GM21526 (cell line): ENCODE data around the gene MTMR12.
A peak's percentile ranks its signal among the peaks of the same experiment; 100 is the strongest.

Experiments
- ATAC-seq: cut with Tn5 transposase; IDR thresholded peaks from one replicate; pipeline ENCODE4 v1.9.1; 2021; ENCODE audit warnings: moderate library complexity; ENCODE audit not compliant: unreplicated experiment, low FRiP score

The MTMR12 gene

GRCh38 chr5:32277798-32278197 lies 34.9 kb downstream of the MTMR12 start:
- no peak for ATAC-seq

GRCh38 chr5:32276173-32276853 lies 36.4 kb downstream of the MTMR12 start:
- no peak for ATAC-seq

- ATAC-seq, result no peak
Observed at GRCh38 chr5:32275396-32275741, 37.4 kb downstream of the MTMR12 start.

- ATAC-seq, result no peak
Observed at GRCh38 chr5:32274548-32275395, 38.0 kb downstream of the MTMR12 start.

GRCh38 chr5:32273821-32274220 lies 38.9 kb downstream of the MTMR12 start:
- ATAC-seq, result no peak

GRCh38 chr5:32272746-32273145 lies 40.0 kb downstream of the MTMR12 start:
- no peak for ATAC-seq

GRCh38 chr5:32270946-32271345 lies 41.8 kb downstream of the MTMR12 start:
- ATAC-seq, result no peak

GRCh38 chr5:32270178-32270577 lies 42.6 kb downstream of the MTMR12 start:
- ATAC-seq, result no peak

- ATAC-seq, result no peak
Observed at GRCh38 chr5:32265902-32266301, 46.8 kb downstream of the MTMR12 start.

- no peak for ATAC-seq
Observed at GRCh38 chr5:32264957-32265572, 47.7 kb downstream of the MTMR12 start.

- ATAC-seq, result no peak
Observed at GRCh38 chr5:32263684-32264083, 49.1 kb downstream of the MTMR12 start.

GRCh38 chr5:32261198-32261597 lies 51.5 kb downstream of the MTMR12 start:
- peak; percentile 92 for ATAC-seq

- ATAC-seq, result no peak
Observed at GRCh38 chr5:32259033-32259432, 53.7 kb downstream of the MTMR12 start.

GRCh38 chr5:32258424-32258823 lies 54.3 kb downstream of the MTMR12 start:
- no peak for ATAC-seq

- no peak for ATAC-seq
Observed at GRCh38 chr5:32255540-32255900, 57.2 kb downstream of the MTMR12 start.

- no peak for ATAC-seq
Observed at GRCh38 chr5:32254881-32255539, 57.7 kb downstream of the MTMR12 start.

- no peak for ATAC-seq
Observed at GRCh38 chr5:32251871-32252458, 60.8 kb downstream of the MTMR12 start.

GRCh38 chr5:32249668-32250067 lies 63.1 kb downstream of the MTMR12 start:
- no peak for ATAC-seq

GRCh38 chr5:32245742-32246141 lies 67.0 kb downstream of the MTMR12 start:
- no peak for ATAC-seq

GRCh38 chr5:32244017-32244416 lies 68.7 kb downstream of the MTMR12 start:
- ATAC-seq, result no peak
